NCI-H1436 treated with DMSO at 0.1 percent for 48 hours (cell line): ENCODE results near the gene OR4D5.

Experiments used
- DNase-seq: peaks from one replicate; lab custom pipeline; 2025; lab: John Stamatoyannopoulos, UW

OR4D5 gene

DNA sequence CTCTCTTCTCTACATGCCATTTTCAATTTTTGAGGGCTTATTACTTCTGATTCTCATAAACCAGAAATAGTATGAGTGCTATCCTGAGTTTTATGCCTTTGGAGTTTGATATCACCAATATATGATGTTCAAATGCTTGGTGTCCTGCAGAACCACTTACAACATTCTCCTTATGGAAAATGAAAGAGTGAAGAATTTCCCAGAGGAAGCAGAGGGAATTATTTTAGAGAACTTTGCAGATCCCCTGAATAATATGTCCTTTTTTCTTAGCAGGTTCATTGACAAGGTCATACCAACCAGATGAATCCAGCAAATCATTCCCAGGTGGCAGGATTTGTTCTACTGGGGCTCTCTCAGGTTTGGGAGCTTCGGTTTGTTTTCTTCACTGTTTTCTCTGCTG, at the start of gene OR4D5:
TSS of gene OR4D5 (plus strand) at position 301 of the 400 bp plus-strand sequence. CDS start at position 301, 0 bp downstream.
- DNase-seq: no peak

DNA sequence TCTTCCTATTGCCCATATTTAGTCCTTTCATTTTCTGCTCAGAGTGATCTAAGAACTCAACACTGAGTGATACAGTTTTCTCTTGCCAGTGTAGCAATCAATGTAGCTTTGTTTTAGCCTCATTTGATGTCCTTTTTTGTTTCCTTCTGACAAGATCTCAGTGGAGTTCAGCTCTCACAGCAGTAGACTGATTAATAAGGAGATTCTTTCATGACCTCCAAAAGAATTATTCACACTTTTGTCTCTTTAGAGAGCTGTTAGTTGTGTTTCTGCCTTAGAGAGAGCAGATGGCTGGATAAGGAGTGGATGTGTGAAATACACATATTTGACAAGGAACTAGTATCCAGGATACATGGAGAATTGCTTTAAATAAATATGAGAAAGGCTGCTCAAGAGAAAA, 47.4 kb upstream of the OR4D5 start:
- no peak for DNase-seq

DNA sequence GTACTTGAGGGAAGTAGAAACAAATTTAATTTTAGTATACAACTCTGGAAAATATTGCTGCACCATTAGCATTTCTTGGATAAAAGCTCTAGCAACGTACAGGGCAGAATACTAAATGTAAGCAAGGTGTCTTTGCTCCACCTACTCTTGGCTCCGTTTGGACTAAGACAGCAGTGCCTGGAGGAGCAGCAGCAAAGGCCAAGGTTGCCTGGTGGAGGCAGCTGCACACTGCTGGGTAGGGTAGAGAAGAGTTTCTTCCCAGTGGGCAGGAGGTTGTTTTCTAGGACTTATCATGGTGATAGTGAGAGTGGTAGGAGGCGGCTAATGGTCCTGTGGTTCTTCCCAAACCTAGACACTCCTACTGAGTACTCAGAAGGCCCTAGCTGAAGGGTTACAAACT, 39.6 kb upstream of the OR4D5 start:
- DNase-seq: no peak

DNA sequence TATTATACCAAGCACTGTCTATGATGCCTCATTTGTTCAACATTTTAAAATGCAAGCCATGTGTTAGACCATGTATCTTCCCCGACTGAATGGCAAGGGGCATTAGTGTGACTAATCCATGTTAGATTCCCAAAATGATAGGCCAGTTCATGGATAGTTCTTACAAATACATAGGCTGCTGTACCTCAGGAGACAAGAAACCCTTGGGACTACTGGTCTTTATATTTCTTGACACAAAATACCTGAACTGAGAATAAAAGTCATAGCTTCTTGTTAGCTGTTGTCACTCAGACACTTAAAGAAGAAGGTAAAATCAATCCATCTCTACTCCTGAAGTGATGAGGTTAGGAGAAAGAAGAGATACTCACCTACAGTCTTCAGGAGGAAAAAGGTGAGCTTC, 37.5 kb upstream of the OR4D5 start, which contains the start of gene OR8D4:
TSS of gene OR8D4 (plus strand) at position 301 of the 400 bp plus-strand sequence. CDS start 4,265 bp downstream, outside the sequence.
- no peak for DNase-seq

DNA sequence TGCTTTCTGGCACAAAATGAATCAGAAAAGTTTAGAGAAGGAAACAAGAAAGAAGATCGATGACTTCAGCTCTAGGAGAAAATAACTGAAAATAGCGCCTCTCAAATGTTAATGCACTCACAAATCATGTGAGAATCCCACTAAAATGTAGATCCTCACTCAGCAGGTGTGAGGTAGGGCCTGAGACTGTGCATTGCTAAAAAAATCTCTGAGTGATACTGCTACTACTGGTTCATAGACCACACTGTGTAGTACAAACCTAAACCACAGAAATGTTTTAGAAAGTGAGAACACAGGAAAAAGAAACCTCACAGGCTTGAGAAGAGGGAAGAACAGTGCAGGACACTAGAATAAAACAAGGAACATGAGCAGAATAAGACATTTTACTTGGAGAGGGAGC, 35.5 kb upstream of the OR4D5 start:
- DNase-seq: no peak

DNA sequence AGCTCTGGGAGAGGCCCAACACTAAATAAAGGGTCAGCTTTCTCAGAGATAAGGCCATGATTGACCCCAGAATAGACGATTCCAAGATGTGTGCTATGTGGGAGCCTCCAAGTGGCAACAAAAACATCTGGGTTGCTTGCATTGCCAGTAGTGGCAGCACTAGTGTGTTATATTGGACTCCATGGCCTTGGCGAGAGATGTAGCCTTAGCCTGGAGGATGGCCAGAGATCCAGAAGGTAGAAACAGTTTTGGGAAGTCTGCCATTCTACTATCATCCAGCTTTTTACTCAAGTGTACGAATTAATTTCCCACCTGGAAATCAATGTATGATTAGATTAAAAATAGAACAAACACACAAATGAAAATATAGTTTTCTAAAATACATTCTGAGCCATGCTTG, 34.5 kb upstream of the OR4D5 start:
- DNase-seq: no peak

DNA sequence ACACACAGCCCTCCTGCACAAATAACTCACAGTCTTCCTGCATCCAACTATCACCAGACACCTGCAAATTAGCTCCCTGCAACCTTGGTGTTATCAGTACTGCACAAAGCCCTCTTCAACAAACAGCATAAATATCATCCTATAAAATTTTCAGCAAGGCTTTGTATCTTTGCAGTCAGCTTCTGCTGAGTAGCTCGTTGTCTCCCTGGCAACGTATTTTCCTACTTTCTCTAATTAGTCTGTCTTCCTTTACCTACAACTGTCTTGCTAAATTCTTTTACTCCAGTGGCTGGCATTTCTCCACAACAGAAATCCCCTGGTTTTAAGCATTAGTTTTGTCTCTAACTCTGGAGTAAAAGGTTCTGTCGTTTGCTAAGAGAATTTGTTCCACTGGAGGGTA, 33.6 kb upstream of the OR4D5 start:
- DNase-seq: no peak

DNA sequence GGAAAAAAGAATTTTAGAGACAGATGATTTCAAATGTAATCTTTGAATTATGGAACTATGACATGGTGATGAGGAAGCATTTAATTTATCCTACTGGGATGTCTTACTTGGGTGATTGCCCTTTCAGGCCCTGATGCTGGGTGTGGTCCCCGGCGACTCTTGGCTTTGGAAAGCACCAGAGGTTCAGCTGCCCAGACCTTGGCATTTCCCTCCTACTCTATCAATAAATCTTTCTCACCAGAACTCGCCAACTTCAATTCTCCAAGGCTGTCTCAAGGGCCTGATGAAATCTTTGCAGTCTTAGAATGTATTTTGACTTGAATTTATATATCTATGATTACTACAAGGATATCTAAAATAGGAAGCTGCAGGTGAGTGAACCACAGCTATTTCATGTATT, 18.5 kb upstream of the OR4D5 start:
- no peak for DNase-seq

DNA sequence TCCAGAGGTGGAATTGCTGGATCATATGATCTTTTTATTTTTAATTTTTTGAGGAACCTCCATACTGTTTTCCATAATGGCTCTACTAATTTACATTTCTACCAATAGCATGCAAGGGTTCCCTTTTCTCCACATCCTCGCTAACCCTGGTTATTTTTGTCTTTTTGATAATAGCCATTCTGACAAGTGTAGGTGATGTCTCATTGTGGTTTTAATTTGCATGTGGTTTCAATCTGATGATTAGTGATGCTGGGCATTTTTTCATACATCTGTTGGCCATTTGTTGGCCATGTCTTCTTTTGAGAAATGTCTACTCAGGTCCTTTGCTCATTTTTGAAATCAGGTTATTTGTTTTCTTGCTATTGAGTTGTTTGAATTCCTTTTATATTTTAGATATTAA, 15.4 kb upstream of the OR4D5 start:
- no peak for DNase-seq

DNA sequence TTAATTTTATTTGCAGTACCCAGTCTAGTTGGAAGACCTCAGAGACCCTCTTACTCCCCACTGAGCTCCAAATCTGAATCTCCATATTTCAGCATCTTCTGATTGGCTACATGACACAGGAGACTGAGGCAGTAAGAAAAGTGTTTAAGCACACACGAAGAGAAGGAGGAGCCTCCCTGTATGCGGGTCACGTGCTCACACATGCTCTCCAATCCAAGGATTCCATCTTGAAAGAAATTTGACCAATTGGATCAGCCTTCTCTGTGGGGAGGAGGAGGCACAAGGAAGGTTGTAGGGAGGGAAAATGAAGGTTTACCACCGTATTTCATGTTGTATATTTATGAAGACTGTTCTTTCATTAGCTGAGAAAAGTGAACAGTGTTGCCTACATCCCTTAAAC, 3.0 kb downstream of the OR4D5 start:
- no peak for DNase-seq

DNA sequence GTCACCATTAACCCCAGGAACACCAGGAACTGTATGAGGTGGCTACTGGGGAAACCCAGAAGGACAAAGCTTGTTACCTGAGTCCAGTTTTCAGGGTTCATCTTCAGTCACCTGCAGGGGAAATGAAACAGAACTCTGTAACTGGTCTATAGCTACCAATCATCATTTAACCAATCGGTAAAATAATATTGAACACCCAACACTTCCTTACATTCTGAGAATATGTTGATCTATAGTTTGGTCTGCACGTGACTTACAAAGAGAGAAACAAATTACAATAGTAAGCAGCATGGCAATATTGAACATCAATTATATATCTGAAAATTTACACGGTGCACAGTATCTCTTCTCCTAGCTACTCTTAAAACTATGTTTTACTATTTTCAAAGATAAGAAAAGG, 4.3 kb downstream of the OR4D5 start, which contains the start of gene OR6T1:
TSS of gene OR6T1 (minus strand) at position 101 of the 400 bp plus-strand sequence. CDS start at position 101, 0 bp downstream.
- DNase-seq: no peak

DNA sequence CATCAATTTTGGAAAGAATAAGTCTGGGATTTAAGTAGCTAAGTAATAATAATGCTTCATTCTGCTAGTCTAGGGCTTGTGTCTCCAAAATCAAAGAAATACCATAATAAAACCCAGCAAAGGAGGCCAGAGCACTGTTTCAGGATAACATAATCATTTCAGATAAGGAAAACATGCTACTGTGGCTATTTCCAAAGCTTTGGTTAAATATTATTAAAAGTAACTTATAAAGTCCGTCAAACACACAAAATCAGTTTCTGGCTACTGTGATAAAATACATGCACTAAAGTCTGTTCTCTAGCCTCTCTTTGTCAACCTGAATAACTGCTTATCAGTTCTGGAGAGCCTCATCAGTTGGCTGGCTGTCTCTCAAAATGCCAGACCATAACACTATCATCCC, 5.7 kb downstream of the OR4D5 start:
- DNase-seq: no peak

DNA sequence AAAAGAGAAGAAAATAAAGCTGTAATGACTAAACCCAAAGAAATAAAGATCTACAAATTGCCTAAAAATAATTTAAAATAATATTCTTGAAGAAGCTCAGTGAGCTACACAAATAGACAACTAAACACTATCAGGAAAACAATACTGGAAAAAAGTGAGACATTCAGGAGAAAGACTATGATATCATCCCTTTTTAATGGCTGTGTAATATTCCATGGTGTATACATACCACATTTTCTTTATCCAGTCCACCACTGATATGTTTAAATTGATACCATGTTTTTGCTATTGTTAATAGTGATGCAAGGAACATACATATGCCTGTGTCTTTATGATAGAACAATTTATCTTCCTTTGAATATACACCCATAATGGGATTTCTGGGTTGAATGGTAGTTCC, 17.3 kb downstream of the OR4D5 start:
- DNase-seq: no peak

DNA sequence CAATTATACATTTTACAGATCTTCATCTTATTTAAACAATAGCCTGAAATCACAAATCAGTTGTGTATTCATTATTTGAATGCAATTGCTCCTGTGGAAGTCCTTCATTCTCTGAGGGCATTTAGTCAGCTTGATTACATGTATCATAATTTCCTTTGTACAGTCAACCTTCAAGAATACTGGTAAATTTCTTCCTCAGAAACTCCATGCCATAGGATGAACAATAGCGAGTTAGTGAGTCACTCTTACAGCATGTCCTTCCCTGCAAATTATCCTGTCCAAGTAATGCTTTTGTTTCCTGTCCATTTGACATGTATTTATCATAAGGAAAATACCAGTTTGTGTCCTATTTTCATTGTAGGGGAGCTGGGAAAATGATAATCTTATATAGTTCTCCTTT, 34.4 kb downstream of the OR4D5 start:
- DNase-seq: no peak

DNA sequence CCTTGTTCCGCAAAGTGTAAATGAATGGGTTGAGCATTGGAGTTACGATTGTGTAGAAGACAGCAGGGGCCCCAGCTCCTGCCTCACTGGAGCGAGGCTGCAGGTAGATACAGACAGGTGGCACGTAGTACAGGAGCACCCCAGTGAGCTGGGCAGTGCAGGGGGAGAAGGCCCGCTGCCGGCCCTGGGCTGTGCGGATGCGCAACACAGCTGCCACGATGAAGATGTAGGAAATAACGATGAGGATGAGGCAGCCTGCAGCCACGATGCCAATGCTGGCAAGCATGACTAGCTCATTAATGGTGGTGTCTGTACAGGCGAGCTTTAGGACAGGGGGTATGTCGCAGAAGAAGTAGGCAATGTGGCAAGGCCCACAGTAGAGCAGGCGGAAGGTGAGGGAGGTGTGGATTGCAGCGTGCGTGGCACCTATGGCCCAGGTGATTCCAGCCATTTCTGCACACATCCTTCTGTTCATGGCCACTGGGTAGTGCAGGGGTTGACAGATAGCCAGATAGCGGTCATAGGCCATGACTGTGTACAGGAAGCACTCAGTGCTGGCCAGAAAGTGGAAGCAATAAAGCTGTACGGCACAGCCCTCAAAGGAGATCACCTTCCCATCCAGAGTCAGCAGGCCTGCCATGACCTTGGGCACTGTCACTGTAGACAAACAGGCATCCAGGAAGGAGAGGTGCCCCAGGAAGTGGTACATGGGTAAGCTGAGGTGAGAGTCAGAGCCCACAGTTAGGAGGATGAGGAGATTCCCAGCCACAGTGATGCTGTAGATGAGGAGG, 37.5 kb downstream of the OR4D5 start:
- no peak for DNase-seq

DNA sequence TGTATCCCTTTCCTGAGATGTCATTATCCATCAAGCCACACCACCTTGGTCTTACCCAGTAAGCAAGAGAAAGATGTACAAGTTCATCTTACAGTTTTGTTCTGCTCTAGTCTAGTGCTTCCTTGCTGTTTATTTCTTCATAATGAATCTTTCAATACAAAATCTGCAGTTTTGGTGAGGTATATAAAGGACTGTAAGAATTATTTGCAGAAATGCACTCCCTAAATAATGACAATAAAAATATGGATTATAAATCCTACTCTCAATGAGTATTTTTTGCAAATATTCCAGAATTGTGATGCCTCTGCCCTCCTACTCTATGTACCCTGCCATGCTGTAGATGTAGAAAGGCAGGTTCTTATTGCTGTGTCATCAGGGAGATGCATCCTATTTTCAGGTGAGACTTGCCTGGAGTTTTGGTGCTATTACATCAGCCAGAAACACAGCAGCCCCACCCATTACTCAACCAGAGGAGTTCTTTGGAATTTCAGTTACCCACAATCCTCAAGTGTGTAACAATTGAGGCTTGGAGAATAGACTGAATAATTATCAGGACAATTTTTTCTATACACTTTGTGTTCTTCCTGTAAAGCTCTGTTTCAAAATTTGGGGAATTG, 38.4 kb downstream of the OR4D5 start, which contains the start of gene OR10S1:
TSS of gene OR10S1 (minus strand) at position 51 of the 617 bp plus-strand sequence. CDS start 117 bp downstream, outside the sequence.
- no peak for DNase-seq

DNA sequence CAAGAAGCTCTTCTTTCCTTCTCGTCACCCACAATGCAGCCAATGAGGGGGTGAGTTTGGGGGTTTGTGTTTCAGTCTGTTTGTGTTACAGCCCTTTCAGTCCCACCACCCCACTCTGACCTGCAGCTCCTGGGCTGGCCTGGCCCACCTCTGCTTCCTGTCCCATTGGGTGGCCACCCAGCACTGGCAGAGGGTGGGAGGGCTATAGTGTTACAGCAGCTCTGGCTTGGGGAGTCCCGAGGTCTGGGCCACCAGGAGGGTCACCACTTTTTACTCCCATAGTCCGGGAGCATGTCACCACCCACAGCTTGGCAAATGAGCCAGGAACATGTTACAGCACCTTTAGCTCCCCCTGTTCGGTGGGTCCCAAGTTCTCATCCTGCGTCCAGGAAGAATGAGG, 39.9 kb downstream of the OR4D5 start:
- no peak for DNase-seq
